Esophagus (tissue), 2 donors: ENCODE measurements around the gene IL1RL2. TPM values are rescaled to one million over a fixed set of nuclear protein-coding genes. Genes with fewer than 3 reads are reported as not detected.

Experiments
- H3K27ac ChIP-seq, 2 donors: one replicate each; pipeline ENCODE4 v1.5.1; 2013; ENCODE audit warnings: low read depth in 2 of 2, mild to moderate bottlenecking in 2 of 2, inconsistent platforms in 1 of 2, low read length in 1 of 2, moderate library complexity in 1 of 2
- H3K27me3 ChIP-seq, 2 donors: one replicate each; pipeline ENCODE4 v1.6.1; 2013; ENCODE audit warnings: low read length in 2 of 2, control low read depth in 1 of 2, mild to moderate bottlenecking in 1 of 2; ENCODE audit not compliant: insufficient read depth in 2 of 2, control insufficient read depth in 1 of 2
- H3K36me3 ChIP-seq, 2 donors: one replicate each; pipeline ENCODE4 v1.6.1; 2013; ENCODE audit warnings: low read length in 1 of 2; ENCODE audit not compliant: control insufficient read depth in 2 of 2, insufficient read depth in 2 of 2
- H3K4me1 ChIP-seq, 2 donors: one replicate each; pipeline ENCODE4 v1.6.1; 2013; ENCODE audit warnings: low read length in 1 of 2; ENCODE audit not compliant: control insufficient read depth in 2 of 2, insufficient read depth in 2 of 2
- H3K4me3 ChIP-seq, 2 donors: one replicate each; pipeline ENCODE4 v1.5.1; 2013; ENCODE audit warnings: low read length in 2 of 2, mild to moderate bottlenecking in 2 of 2, low read depth in 1 of 2, moderate library complexity in 1 of 2
- H3K9me3 ChIP-seq, 2 donors: one replicate each; pipeline ENCODE4 v1.6.1; 2013; ENCODE audit warnings: mild to moderate bottlenecking in 2 of 2, low read depth in 1 of 2, low read length in 1 of 2, moderate library complexity in 1 of 2; ENCODE audit not compliant: control insufficient read depth in 2 of 2, insufficient read depth in 1 of 2
- WGBS, 2 donors: extraction: QIAGEN DNeasy Blood & Tissue Kit; methylation state at CpG; one replicate each; pipeline ENCODE4 v1.1.7; 2013; 5-methylcytosine and 5-hydroxymethylcytosine counted together
- polyA plus RNA-seq, 2 donors: library from polyadenylated mRNA; stranded (reverse); fragments of 200-250 nt; gene quantifications; one replicate each; pipeline ENCODE4 v1.2.3, GENCODE V29; 2013
- donor health status: healthy with polysubstance abuse.
- donor health status: Bipolar disorder and iron deficiency.

The IL1RL2 gene
- polyA plus RNA-seq, 2 donors, result 5.0 to 6.1 TPM

DNA sequence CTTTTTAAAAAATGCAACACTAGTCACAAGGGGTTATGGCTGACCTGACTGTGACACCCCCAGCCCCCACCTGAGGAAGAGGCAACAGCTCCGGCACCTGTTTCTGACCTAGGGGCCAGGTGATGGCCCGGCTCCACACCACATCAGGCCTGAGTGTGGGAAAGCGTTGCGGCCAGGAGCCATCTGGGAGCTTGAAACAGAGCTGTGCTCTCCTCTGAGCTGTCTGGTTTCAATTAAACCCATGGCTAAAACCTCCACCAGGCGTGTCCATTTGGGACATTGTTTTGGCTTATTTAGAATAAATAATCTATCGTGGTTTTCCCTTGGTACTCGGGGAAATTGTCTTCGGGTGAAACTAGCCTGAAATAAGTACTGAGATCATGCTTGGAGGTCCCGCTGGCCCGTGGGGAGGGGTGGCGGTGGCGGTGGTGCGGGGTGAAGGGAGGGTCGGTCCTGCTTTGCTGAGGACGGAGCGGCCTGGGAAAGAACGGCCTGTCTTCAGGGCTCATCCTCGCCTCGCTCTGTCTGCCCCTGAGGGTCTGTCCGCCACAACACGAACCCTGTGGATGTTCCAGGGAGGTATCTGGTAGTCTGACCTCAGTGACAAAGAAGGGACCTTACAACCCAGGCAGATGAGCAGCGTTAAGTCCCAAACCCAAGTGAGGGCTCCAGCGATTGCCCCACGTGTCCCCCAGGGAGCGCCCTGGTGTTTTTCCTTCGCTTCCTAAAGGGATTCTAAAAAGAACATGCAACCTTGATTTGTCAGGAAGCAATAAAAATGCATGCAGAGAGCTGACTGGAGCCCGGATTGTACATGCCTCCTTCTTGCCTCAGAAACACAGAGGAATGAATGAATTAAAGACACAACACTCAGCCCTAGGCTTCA, 58.7 kb downstream of the IL1RL2 start:
- Histone ChIP-seq H3K9me3 (no peaks in the 10 kb centered on the region), H3K27me3 (no peaks in the 10 kb centered on the region), H3K36me3 (no peaks in the 10 kb centered on the region), H3K4me3 (no peak overlapping the region), H3K4me1 (no peaks in the 10 kb centered on the region), H3K27ac (no peak overlapping the region)
- 77 to 80% methylated on average over 27 of the region's 27 CpGs for WGBS, 2 donors

GRCh38 chr2:102250278-102250821, 63.5 kb downstream of the IL1RL2 start:
- WGBS, 2 donors, result 82 to 86% methylated on average over 34 to 37 of the region's 37 CpGs
- H3K4me3 ChIP-seq, result no peak overlapping the region

GRCh38 chr2:102251042-102251848, 64.4 kb downstream of the IL1RL2 start:
- peak overlapping the region; percentile 33 to 42 for H3K4me3 ChIP-seq
- no peaks in the 10 kb centered on the region for H3K27me3 ChIP-seq
- H3K36me3 ChIP-seq, result no peaks in the 10 kb centered on the region
- H3K9me3 ChIP-seq, result no peaks in the 10 kb centered on the region
- no peak overlapping the region for H3K27ac ChIP-seq
- 6 to 7% methylated on average over 52 of the region's 52 CpGs for WGBS, 2 donors
- peaks cover 2% of the 10 kb centered on the region in 2 donors for H3K4me1 ChIP-seq

More at GRCh38 chr2:102250278-102250821, 63.5 kb downstream of the IL1RL2 start:
- H3K9me3 ChIP-seq, result no peaks in the 10 kb centered on the region
- no peaks in the 10 kb centered on the region for H3K36me3 ChIP-seq
- no peaks in the 10 kb centered on the region for H3K27me3 ChIP-seq
- no peak overlapping the region for H3K27ac ChIP-seq
- peaks cover 2% of the 10 kb centered on the region in 2 donors for H3K4me1 ChIP-seq

DNA sequence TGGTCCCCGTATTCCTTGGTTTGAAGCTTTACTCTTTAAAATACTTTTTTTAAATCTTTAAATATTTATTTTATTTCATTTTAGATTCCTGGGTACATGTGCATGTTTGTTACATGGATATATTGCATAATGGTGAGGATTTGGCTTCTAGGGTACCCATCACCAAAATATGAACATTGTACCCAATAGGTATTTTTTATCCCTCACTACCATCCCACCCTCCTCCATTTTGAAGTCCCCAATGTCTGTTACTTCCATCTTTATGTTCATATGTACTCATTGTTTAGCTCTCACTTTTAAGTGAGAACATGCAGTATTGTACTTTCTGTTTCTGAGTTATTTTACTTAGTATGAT, 65.0 kb downstream of the IL1RL2 start:
- no peaks in the 10 kb centered on the region for H3K9me3 ChIP-seq
- 38 to 43% methylated on average over 1 of the region's 1 CpG for WGBS, 2 donors
- no peaks in the 10 kb centered on the region for H3K36me3 ChIP-seq
- no peaks in the 10 kb centered on the region for H3K27me3 ChIP-seq
- no peak overlapping the region for H3K27ac ChIP-seq
- peaks cover 2% of the 10 kb centered on the region in 2 donors for H3K4me1 ChIP-seq
- H3K4me3 ChIP-seq, result no peak overlapping the region

GRCh38 chr2:102252236-102252635, 65.4 kb downstream of the IL1RL2 start:
- Histone ChIP-seq H3K36me3 (no peaks in the 10 kb centered on the region), H3K9me3 (no peaks in the 10 kb centered on the region), H3K4me1 (peaks cover 2% of the 10 kb centered on the region in 2 donors), H3K4me3 (no peak overlapping the region), H3K27me3 (no peaks in the 10 kb centered on the region), H3K27ac (no peak overlapping the region)
- WGBS, 2 donors, result 98 to 100% methylated on average over 2 of the region's 2 CpGs

DNA sequence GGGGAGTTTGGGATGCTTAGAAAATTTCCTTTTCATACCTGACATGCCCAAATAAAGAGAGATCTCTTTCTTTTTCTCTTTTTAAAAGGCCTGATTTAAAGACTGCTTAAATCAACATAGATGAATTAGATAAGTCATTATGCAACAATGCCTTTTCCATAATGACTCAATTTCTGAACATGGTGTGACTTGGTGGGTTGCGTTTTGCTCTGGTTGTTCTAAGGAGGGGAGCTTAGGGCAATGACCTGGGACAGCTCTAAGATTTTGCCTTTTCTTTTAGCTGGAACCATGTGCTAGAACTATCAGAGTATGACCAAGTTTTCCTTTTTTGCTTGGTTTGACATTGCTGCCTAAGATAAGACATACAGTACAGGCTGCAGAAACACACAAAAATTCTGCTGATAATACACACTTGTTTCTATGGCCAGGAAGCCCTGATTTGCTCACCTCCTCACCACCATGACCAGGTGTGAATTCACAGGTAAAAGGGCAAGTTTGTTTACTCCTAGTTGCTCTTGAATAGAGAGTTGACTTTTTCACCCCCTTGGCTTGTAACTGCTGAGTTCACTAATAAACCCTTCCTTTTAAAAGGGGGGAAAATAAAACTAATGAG, 66.4 kb downstream of the IL1RL2 start:
- H3K27ac ChIP-seq, result no peak overlapping the region
- no peaks in the 10 kb centered on the region for H3K36me3 ChIP-seq
- H3K4me3 ChIP-seq, result no peak overlapping the region
- H3K9me3 ChIP-seq, result no peaks in the 10 kb centered on the region
- no peaks in the 10 kb centered on the region for H3K27me3 ChIP-seq
- WGBS, 2 donors, result 76 to 90% methylated on average over 1 of the region's 1 CpG
- peaks cover 2% of the 10 kb centered on the region in 2 donors for H3K4me1 ChIP-seq

- 42 to 46% methylated on average over 2 of the region's 2 CpGs for WGBS, 2 donors
- Histone ChIP-seq H3K27me3 (no peaks in the 10 kb centered on the region), H3K4me3 (no peak overlapping the region), H3K9me3 (no peaks in the 10 kb centered on the region), H3K27ac (no peak overlapping the region), H3K4me1 (peaks cover 2% of the 10 kb centered on the region in 2 donors), H3K36me3 (no peaks in the 10 kb centered on the region)
Observed at GRCh38 chr2:102253753-102254150, 66.9 kb downstream of the IL1RL2 start.

DNA sequence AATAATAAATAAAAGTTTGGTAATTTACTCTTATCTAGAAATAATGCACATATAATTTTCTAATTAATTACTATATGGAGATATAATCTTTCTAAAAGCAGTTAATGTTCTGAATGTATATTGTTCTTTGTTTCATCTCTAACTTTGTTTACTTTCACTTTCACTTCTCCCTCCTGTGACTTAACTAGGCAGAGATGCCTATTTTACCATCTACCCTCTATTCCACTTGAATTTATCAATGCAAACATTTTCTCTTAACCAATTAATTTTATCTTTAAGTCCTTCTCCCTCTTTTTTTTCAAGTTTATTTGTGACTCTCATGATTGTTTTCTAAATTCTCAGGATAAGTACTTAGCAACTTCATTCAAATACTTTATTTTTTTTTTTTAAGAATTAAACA, 69.5 kb downstream of the IL1RL2 start:
- no peaks in the 10 kb centered on the region for H3K36me3 ChIP-seq
- peaks cover 2% of the 10 kb centered on the region in 2 donors for H3K4me1 ChIP-seq
- no peaks in the 10 kb centered on the region for H3K27me3 ChIP-seq
- no peak overlapping the region for H3K4me3 ChIP-seq
- H3K27ac ChIP-seq, result no peak overlapping the region
- H3K9me3 ChIP-seq, result no peaks in the 10 kb centered on the region

- 85 to 94% methylated on average over 5 of the region's 5 CpGs for WGBS, 2 donors
Observed at GRCh38 chr2:102256874-102257462, 70.1 kb downstream of the IL1RL2 start.

More at GRCh38 chr2:102256874-102257462, 70.1 kb downstream of the IL1RL2 start:
- H3K4me1 ChIP-seq, result no peaks in the 10 kb centered on the region
- no peak overlapping the region for H3K4me3 ChIP-seq
- no peak overlapping the region for H3K27ac ChIP-seq
- H3K36me3 ChIP-seq, result no peaks in the 10 kb centered on the region
- no peaks in the 10 kb centered on the region for H3K9me3 ChIP-seq
- no peaks in the 10 kb centered on the region for H3K27me3 ChIP-seq
